GM21737 (cell line): ENCODE results near the gene KRTAP12-3.
"Not testable (repeated sequence)": the region's sequence is repeated elsewhere in the genome, so short reads cannot be mapped to it uniquely, and the experiment has no call there.

Experiments used
- ATAC-seq: cut with Tn5 transposase; IDR thresholded peaks from one replicate; pipeline ENCODE4 v1.9.1; 2021; ENCODE audit warnings: mild to moderate bottlenecking, moderate library complexity; ENCODE audit not compliant: unreplicated experiment

Gene KRTAP12-3

GRCh38 chr21:44650265-44650972 is 7.3 kb upstream of the KRTAP12-3 start:
- no peak for ATAC-seq

- no peak for ATAC-seq
Observed at GRCh38 chr21:44650973-44651675, 6.6 kb upstream of the KRTAP12-3 start.

- no peak for ATAC-seq
Observed at GRCh38 chr21:44653123-44653522, 4.6 kb upstream of the KRTAP12-3 start.

- ATAC-seq: no peak
Observed at GRCh38 chr21:44653656-44654575, 3.8 kb upstream of the KRTAP12-3 start.

- ATAC-seq: no peak
Observed at GRCh38 chr21:44654576-44655175, 3.1 kb upstream of the KRTAP12-3 start, which contains the start of gene KRTAP12-4. KRTAP12-4 (minus strand) TSS chr21:44654659; CDS start chr21:44654614, 45 bp downstream.

- no peak for ATAC-seq
Observed at GRCh38 chr21:44656868-44657267, 864 bp upstream of the KRTAP12-3 start.

GRCh38 chr21:44658541-44658910 is 794 bp downstream of the KRTAP12-3 start:
- ATAC-seq: no peak

- no peak for ATAC-seq
Observed at GRCh38 chr21:44658913-44659595, 1.3 kb downstream of the KRTAP12-3 start.

- not testable (repeated sequence) for ATAC-seq
Observed at GRCh38 chr21:44661567-44661966, 3.8 kb downstream of the KRTAP12-3 start.

- ATAC-seq: no peak
Observed at GRCh38 chr21:44664691-44665090, 7.0 kb downstream of the KRTAP12-3 start.

GRCh38 chr21:44666401-44667320 is 8.9 kb downstream of the KRTAP12-3 start, which contains the start of gene KRTAP12-2:
KRTAP12-2 (minus strand) TSS chr21:44666927; CDS start chr21:44666886, 41 bp downstream.
- no peak for ATAC-seq

- no peak for ATAC-seq
Observed at GRCh38 chr21:44667612-44668011, 9.9 kb downstream of the KRTAP12-3 start.

- ATAC-seq: no peak
Observed at GRCh38 chr21:44670642-44671432, 13.1 kb downstream of the KRTAP12-3 start.

GRCh38 chr21:44671911-44672310 is 14.2 kb downstream of the KRTAP12-3 start:
- no peak for ATAC-seq

GRCh38 chr21:44677881-44678280 is 20.1 kb downstream of the KRTAP12-3 start:
- no peak for ATAC-seq

- no peak for ATAC-seq
Observed at GRCh38 chr21:44681152-44681551, 23.4 kb downstream of the KRTAP12-3 start.

- no peak for ATAC-seq
Observed at GRCh38 chr21:44681861-44682579, 24.3 kb downstream of the KRTAP12-3 start, which contains the start of gene KRTAP12-1. KRTAP12-1 (minus strand) TSS chr21:44682163; CDS start chr21:44682123, 40 bp downstream.
